Trophoblast cell (in vitro differentiated cells and primary cell): ENCODE results near the gene PIGO.

Source experiments
- DNase-seq, 2 donors: peaks; one replicate each; pipeline ENCODE4 v3.0.0-alpha.2; 2016
- H2AFZ ChIP-seq: 2 replicates; pipeline ENCODE4 v1.6.1; 2013; ENCODE audit warnings: low read length, moderate library complexity, mild to moderate bottlenecking; ENCODE audit not compliant: insufficient read depth, poor library complexity
- H2AK5ac ChIP-seq: 2 replicates; pipeline ENCODE4 v1.6.1; 2013; ENCODE audit warnings: mild to moderate bottlenecking, low read length
- H2BK120ac ChIP-seq: 2 replicates; pipeline ENCODE4 v1.6.1; 2013; ENCODE audit warnings: low read length, mild to moderate bottlenecking, moderate library complexity; ENCODE audit not compliant: insufficient read depth, poor library complexity
- H2BK12ac ChIP-seq: 2 replicates; pipeline ENCODE4 v1.6.1; 2013; ENCODE audit warnings: mild to moderate bottlenecking, low read length, moderate library complexity
- H2BK5ac ChIP-seq: 2 replicates; pipeline ENCODE4 v1.6.1; 2013; ENCODE audit warnings: low read length, low read depth, moderate library complexity, mild to moderate bottlenecking; ENCODE audit not compliant: poor library complexity
- H3K14ac ChIP-seq: 2 replicates; pipeline ENCODE4 v1.6.1; 2013; ENCODE audit warnings: mild to moderate bottlenecking, low read length
- H3K18ac ChIP-seq: 2 replicates; pipeline ENCODE4 v1.6.1; 2013; ENCODE audit warnings: mild to moderate bottlenecking, low read length
- H3K23ac ChIP-seq: 2 replicates; pipeline ENCODE4 v1.6.1; 2013; ENCODE audit warnings: low read length
- H3K27ac ChIP-seq: 2 replicates; pipeline ENCODE4 v1.5.1; 2013; ENCODE audit warnings: low read depth, mild to moderate bottlenecking, inconsistent platforms, low read length, moderate library complexity
- H3K27me3 ChIP-seq: 2 replicates; pipeline ENCODE4 v1.6.1; 2013; ENCODE audit warnings: inconsistent platforms, mild to moderate bottlenecking, low read length, moderate library complexity; ENCODE audit not compliant: insufficient read depth
- H3K36me3 ChIP-seq, 2 experiments: 1 replicate in 1 of 2; 2 replicates in 1 of 2; pipeline ENCODE4 v1.6.1; 2013; ENCODE audit warnings: low read length in 2 of 2, mild to moderate bottlenecking in 2 of 2, moderate library complexity in 1 of 2; ENCODE audit not compliant: insufficient read depth in 2 of 2, control insufficient read depth in 1 of 2
- H3K4ac ChIP-seq: 2 replicates; pipeline ENCODE4 v1.6.1; 2013; ENCODE audit warnings: low read depth, mild to moderate bottlenecking, low read length, moderate library complexity
- H3K4me1 ChIP-seq, 2 experiments: 1 replicate in 1 of 2; 2 replicates in 1 of 2; pipeline ENCODE4 v1.6.1; 2013; ENCODE audit warnings: low read length in 2 of 2, mild to moderate bottlenecking in 2 of 2, moderate library complexity in 1 of 2; ENCODE audit not compliant: insufficient read depth in 2 of 2, control insufficient read depth in 1 of 2
- H3K4me2 ChIP-seq: 2 replicates; pipeline ENCODE4 v1.6.1; 2013; ENCODE audit warnings: inconsistent platforms, mild to moderate bottlenecking, low read length, moderate library complexity
- H3K4me3 ChIP-seq: 2 replicates; pipeline ENCODE4 v1.5.1; 2013; ENCODE audit warnings: mild to moderate bottlenecking, low read depth, low read length, inconsistent platforms
- H3K79me1 ChIP-seq: one replicate; pipeline ENCODE4 v1.6.1; 2013; ENCODE audit warnings: low read length
- H3K79me2 ChIP-seq: 2 replicates; pipeline ENCODE4 v1.6.1; 2013; ENCODE audit warnings: low read length, mild to moderate bottlenecking; ENCODE audit not compliant: control insufficient read depth, insufficient read depth, poor library complexity
- H3K9ac ChIP-seq: 2 replicates; pipeline ENCODE4 v1.6.1; 2013; ENCODE audit warnings: mild to moderate bottlenecking, low read length
- H3K9me3 ChIP-seq: 2 replicates; pipeline ENCODE4 v1.6.1; 2013; ENCODE audit warnings: low read depth, mild to moderate bottlenecking, control low read depth, inconsistent platforms, low read length; ENCODE audit not compliant: insufficient read depth
- H4K12ac ChIP-seq: 2 replicates; pipeline ENCODE4 v1.6.1; 2013; ENCODE audit warnings: low read depth, mild to moderate bottlenecking, low read length, moderate library complexity
- H4K8ac ChIP-seq: 2 replicates; pipeline ENCODE4 v1.6.1; 2013; ENCODE audit warnings: low read depth, mild to moderate bottlenecking, low read length, moderate library complexity
- H4K91ac ChIP-seq: one replicate; pipeline ENCODE4 v1.6.1; 2013; ENCODE audit warnings: low read depth, mild to moderate bottlenecking, low read length, moderate library complexity
- WGBS: extraction: QIAGEN DNeasy Blood & Tissue Kit; methylation state at CpG from one replicate; pipeline ENCODE4 v1.1.7; 2013; ENCODE audit warnings: missing lambda C conversion rate; ENCODE audit not compliant: insufficient read length, insufficient coverage; ENCODE audit errors: extremely low coverage; 5-methylcytosine and 5-hydroxymethylcytosine counted together

PIGO gene

GRCh38 chr9:35115680-35116538, 19.5 kb upstream of the PIGO start, which contains the start of gene ATOSB:
Gene ATOSB (minus strand): TSS chr9:35115862. CDS start chr9:35108274, 7,588 bp downstream.
- H2BK12ac ChIP-seq, result peak within 1 kb of the TSS; percentile 85

GRCh38 chr9:35114840-35115628, 18.6 kb upstream of the PIGO start:
- Histone ChIP-seq H2BK12ac (peak overlapping the region; percentile 85), H3K4me3 (peak overlapping the region; percentile 79), H4K91ac (peak overlapping the region; percentile 92), H3K36me3 (no peaks in the 10 kb centered on the region), H2BK120ac (peak overlapping the region; percentile 72), H2AFZ (peak overlapping the region; percentile 46), H3K4me2 (peak overlapping the region; percentile 90), H3K4me1 (peaks cover 27 to 28% of the 10 kb centered on the region in 2 experiments), H3K27ac (peak overlapping the region; percentile 94), H4K8ac (peak overlapping the region; percentile 64), H3K23ac (no peak overlapping the region), H2AK5ac (peak overlapping the region; percentile 63), H3K4ac (peak overlapping the region; percentile 61), H3K9me3 (no peaks in the 10 kb centered on the region), H4K12ac (peak overlapping the region; percentile 39), H3K18ac (peak overlapping the region; percentile 67), H3K79me1 (peaks cover 22% of the 10 kb centered on the region), H3K9ac (peak overlapping the region; percentile 9), H3K14ac (peak overlapping the region; percentile 63), H3K79me2 (peaks cover 5% of the 10 kb centered on the region), H2BK5ac (peak overlapping the region; percentile 90), H3K27me3 (no peaks in the 10 kb centered on the region)
- whole genome bisulfite sequencing, result no CpG with 5 or more reads among the region's 12 CpGs
- DNase-seq, result peak; percentile 53 to 65

More at GRCh38 chr9:35115680-35116538, 19.5 kb upstream of the PIGO start, which contains the start of gene ATOSB:
- H2BK120ac ChIP-seq, result peak within 1 kb of the TSS; percentile 72
- peak within 1 kb of the TSS; percentile 63 for H2AK5ac ChIP-seq
- peak within 1 kb of the TSS; percentile 38 for H2AFZ ChIP-seq
- H3K79me1 ChIP-seq, result peaks cover 20% of the 10 kb centered on the region
- WGBS, result no CpG with 5 or more reads among the region's 54 CpGs
- H3K4ac ChIP-seq, result peak within 1 kb of the TSS; percentile 61
- no peaks in the 10 kb centered on the region for H3K27me3 ChIP-seq
- DNase-seq, result peak; percentile 98
- H3K9me3 ChIP-seq, result no peaks in the 10 kb centered on the region
- H3K79me2 ChIP-seq, result peaks cover 3% of the 10 kb centered on the region
- H3K4me3 ChIP-seq, result peak within 1 kb of the TSS; percentile 79
- peak within 1 kb of the TSS; percentile 92 for H4K91ac ChIP-seq
- peak within 1 kb of the TSS; percentile 64 for H4K8ac ChIP-seq
- no peaks in the 10 kb centered on the region for H3K36me3 ChIP-seq
- H3K23ac ChIP-seq, result no peak within 1 kb of the TSS
- peaks cover 19 to 21% of the 10 kb centered on the region in 2 experiments for H3K4me1 ChIP-seq
- peak within 1 kb of the TSS; percentile 90 for H2BK5ac ChIP-seq
- peak within 1 kb of the TSS; percentile 67 for H3K18ac ChIP-seq
- peak within 1 kb of the TSS; percentile 94 for H3K27ac ChIP-seq
- peak within 1 kb of the TSS; percentile 9 for H3K9ac ChIP-seq
- peak within 1 kb of the TSS; percentile 63 for H3K14ac ChIP-seq
- H4K12ac ChIP-seq, result peak within 1 kb of the TSS; percentile 39
- peak within 1 kb of the TSS; percentile 90 for H3K4me2 ChIP-seq

GRCh38 chr9:35114113-35114839, 17.9 kb upstream of the PIGO start:
- H3K79me1 ChIP-seq, result peaks cover 22% of the 10 kb centered on the region
- peak overlapping the region; percentile 20 for H3K9ac ChIP-seq
- peak overlapping the region; percentile 46 for H2AFZ ChIP-seq
- peak overlapping the region; percentile 90 for H3K4me2 ChIP-seq
- peak overlapping the region; percentile 64 for H4K8ac ChIP-seq
- peak overlapping the region; percentile 90 for H2BK5ac ChIP-seq
- no peaks in the 10 kb centered on the region for H3K9me3 ChIP-seq
- no peaks in the 10 kb centered on the region for H3K36me3 ChIP-seq
- peak overlapping the region; percentile 11 for H3K4me3 ChIP-seq
- H3K14ac ChIP-seq, result peak overlapping the region; percentile 63
- no peak overlapping the region for H3K23ac ChIP-seq
- peak overlapping the region; percentile 39 for H4K12ac ChIP-seq
- peak overlapping the region; percentile 94 for H3K27ac ChIP-seq
- H3K79me2 ChIP-seq, result peaks cover 5% of the 10 kb centered on the region
- peak overlapping the region; percentile 92 for H4K91ac ChIP-seq
- H2BK120ac ChIP-seq, result peak overlapping the region; percentile 72
- H3K4ac ChIP-seq, result peak overlapping the region; percentile 61
- peak overlapping the region; percentile 85 for H2BK12ac ChIP-seq
- DNase-seq, result peak; percentile 92 to 96
- peak overlapping the region; percentile 51 for H3K18ac ChIP-seq
- H2AK5ac ChIP-seq, result peak overlapping the region; percentile 63
- peaks cover 27 to 29% of the 10 kb centered on the region in 2 experiments for H3K4me1 ChIP-seq
- no peaks in the 10 kb centered on the region for H3K27me3 ChIP-seq
- WGBS, result no CpG with 5 or more reads among the region's 5 CpGs
